Vagina (tissue), 2 donors: ENCODE measurements around the gene RCSD1. TPM values are rescaled to one million over a fixed set of nuclear protein-coding genes. Genes with fewer than 3 reads are reported as not detected.

Source experiments
- DNase-seq, 2 donors: peaks; one replicate each; pipeline ENCODE4 v3.0.0-alpha.2; 2017; ENCODE audit errors: extremely low spot score in 2 of 2
- H3K27ac ChIP-seq: fragments of 200-600 bp; sonication (generic); one replicate; pipeline ENCODE4 v1.5.1; 2019
- H3K27me3 ChIP-seq: fragments of 200-600 bp; sonication (generic); one replicate; pipeline ENCODE4 v1.5.1; 2019
- H3K36me3 ChIP-seq, 2 donors: fragments of 200-600 bp; sonication (generic); one replicate each; pipeline ENCODE4 v1.5.1; 2017 to 2019
- H3K4me1 ChIP-seq: fragments of 200-600 bp; sonication (generic); one replicate; pipeline ENCODE4 v1.5.1; 2019
- H3K4me3 ChIP-seq, 2 donors: fragments of 200-600 bp; sonication (generic); 1 replicate in 1 of 2; 2 replicates in 1 of 2; pipeline ENCODE4 v1.5.1; 2016 to 2019
- H3K9me3 ChIP-seq: fragments of 200-600 bp; sonication (generic); one replicate; pipeline ENCODE4 v1.5.1; 2019
- CTCF ChIP-seq, 3 experiments: fragments of 450-650 bp in 2 of 3; fragments of 200-600 bp in 1 of 3; sonication (generic) in 1 of 3; IDR thresholded peaks; one replicate each; pipeline ENCODE4 v1.5.1; 2017 to 2019; ENCODE audit warnings: antibody characterized with exemption in 3 of 3, mild to moderate bottlenecking in 2 of 3, moderate library complexity in 2 of 3
- POLR2A ChIP-seq, 2 donors: fragments of 450-650 bp; IDR thresholded peaks; one replicate each; pipeline ENCODE4 v1.6.1; 2017; ENCODE audit warnings: antibody characterized with exemption in 2 of 2, mild to moderate bottlenecking in 2 of 2, moderate library complexity in 2 of 2
- POLR2AphosphoS5 ChIP-seq, 2 donors: sonication (generic); formaldehyde crosslinking; IDR thresholded peaks; one replicate each; pipeline ENCODE4 v1.9.0; 2017; ENCODE audit warnings: antibody characterized with exemption in 2 of 2, mild to moderate bottlenecking in 2 of 2, low read depth in 1 of 2; ENCODE audit not compliant: insufficient read depth in 1 of 2
- intact Hi-C: fragments of 100-400 bp; cut with DNase I; formaldehyde crosslinking; loops from one replicate; pipeline ENCODE4 v1.15.1; 2023
- total RNA-seq: library from RNA; depleted of rRNA; stranded (reverse); fragments of >200 nt; gene quantifications from one replicate; pipeline ENCODE4 v1.2.3, GENCODE V29; 2016

RCSD1 gene
- total RNA-seq, 1 donor from 2014 or later: 11.5 TPM

GRCh38 chr1:167676916-167677848, 47.1 kb downstream of the RCSD1 start:
- H3K4me3 ChIP-seq: no peak overlapping the region
- TF ChIP-seq CTCF (IDR thresholded peaks at IDR 0.05) (no peak), POLR2AphosphoS5 (IDR thresholded peaks at IDR 0.05; ENCODE audit: insufficient read depth in 1 of 2, low read depth in 1 of 2) (no peak), POLR2A (IDR thresholded peaks at IDR 0.05) (no peak)
- DNase-seq: no peak

GRCh38 chr1:167678422-167678821, 48.4 kb downstream of the RCSD1 start:
- no peaks in the 10 kb centered on the region for H3K27me3 ChIP-seq
- H3K4me3 ChIP-seq: no peak overlapping the region
- no peak overlapping the region for H3K27ac ChIP-seq
- no peak for DNase-seq
- no peak for TF ChIP-seq POLR2AphosphoS5 (IDR thresholded peaks at IDR 0.05; ENCODE audit: insufficient read depth in 1 of 2, low read depth in 1 of 2)
- no peak for TF ChIP-seq POLR2A (IDR thresholded peaks at IDR 0.05)
- TF ChIP-seq CTCF (IDR thresholded peaks at IDR 0.05): no peak
- intact Hi-C loops: no loop called here
- H3K4me1 ChIP-seq: no peaks in the 10 kb centered on the region
- no peaks in the 10 kb centered on the region for H3K36me3 ChIP-seq
- H3K9me3 ChIP-seq: no peaks in the 10 kb centered on the region

More at GRCh38 chr1:167676916-167677848, 47.1 kb downstream of the RCSD1 start:
- intact Hi-C loops: no loop called here
- Histone ChIP-seq H3K4me1 (no peaks in the 10 kb centered on the region), H3K27me3 (no peaks in the 10 kb centered on the region), H3K36me3 (no peaks in the 10 kb centered on the region), H3K27ac (no peak overlapping the region), H3K9me3 (no peaks in the 10 kb centered on the region)

GRCh38 chr1:167678838-167679237, 48.8 kb downstream of the RCSD1 start:
- Histone ChIP-seq H3K9me3 (no peaks in the 10 kb centered on the region), H3K4me3 (no peak overlapping the region), H3K27me3 (no peaks in the 10 kb centered on the region), H3K27ac (no peak overlapping the region), H3K4me1 (no peaks in the 10 kb centered on the region), H3K36me3 (no peaks in the 10 kb centered on the region)
- TF ChIP-seq POLR2A (IDR thresholded peaks at IDR 0.05): no peak
- no peak for TF ChIP-seq CTCF (IDR thresholded peaks at IDR 0.05)
- TF ChIP-seq POLR2AphosphoS5 (IDR thresholded peaks at IDR 0.05; ENCODE audit: insufficient read depth in 1 of 2, low read depth in 1 of 2): no peak
- intact Hi-C loops: no loop called here
- no peak for DNase-seq

GRCh38 chr1:167679714-167680113, 49.7 kb downstream of the RCSD1 start:
- no peaks in the 10 kb centered on the region for H3K27me3 ChIP-seq
- intact Hi-C loops: no loop called here
- TF ChIP-seq POLR2A (IDR thresholded peaks at IDR 0.05) (no peak), CTCF (IDR thresholded peaks at IDR 0.05) (no peak), POLR2AphosphoS5 (IDR thresholded peaks at IDR 0.05; ENCODE audit: insufficient read depth in 1 of 2, low read depth in 1 of 2) (no peak)

GRCh38 chr1:167681024-167681423, 51.0 kb downstream of the RCSD1 start:
- no peak for TF ChIP-seq POLR2AphosphoS5 (IDR thresholded peaks at IDR 0.05; ENCODE audit: insufficient read depth in 1 of 2, low read depth in 1 of 2)
- no peak for TF ChIP-seq POLR2A (IDR thresholded peaks at IDR 0.05)
- TF ChIP-seq CTCF (IDR thresholded peaks at IDR 0.05): no peak
- DNase-seq: no peak
- Histone ChIP-seq H3K36me3 (no peaks in the 10 kb centered on the region), H3K27me3 (no peaks in the 10 kb centered on the region), H3K9me3 (no peaks in the 10 kb centered on the region), H3K4me1 (no peaks in the 10 kb centered on the region), H3K27ac (no peak overlapping the region), H3K4me3 (no peak overlapping the region)
- intact Hi-C loops: no loop called here

More at GRCh38 chr1:167679714-167680113, 49.7 kb downstream of the RCSD1 start:
- Histone ChIP-seq H3K27ac (no peak overlapping the region), H3K4me3 (no peak overlapping the region), H3K9me3 (no peaks in the 10 kb centered on the region), H3K36me3 (no peaks in the 10 kb centered on the region), H3K4me1 (no peaks in the 10 kb centered on the region)
- no peak for DNase-seq
